PC-3 (cell line): ENCODE results near the gene MGA.

Source experiments
- CTCF ChIP-seq: fragments of 300-600 bp; sonication (generic); conservative IDR thresholded peaks from 2 replicates; pipeline ENCODE4 v1.5.1; 2017; ENCODE audit warnings: antibody characterized with exemption, low read depth, mild to moderate bottlenecking, low read length
- EZH2 ChIP-seq: fragments of 300-600 bp; sonication (generic); IDR thresholded peaks from one replicate; pipeline ENCODE4 v1.6.1; 2017; ENCODE audit warnings: antibody characterized with exemption, mild to moderate bottlenecking, low read length; ENCODE audit not compliant: unreplicated experiment
- EZH2phosphoT487 ChIP-seq: fragments of 300-600 bp; sonication (generic); IDR thresholded peaks from 2 replicates; pipeline ENCODE4 v1.6.1; 2018; ENCODE audit warnings: mild to moderate bottlenecking, antibody characterized with exemption, low read length, borderline replicate concordance

- TF ChIP-seq CTCF (no peak), EZH2 (no peak), EZH2phosphoT487 (no peak)
These were observed 119.5 kb downstream of the MGA start for GRCh38 chr15:41779662-41780157.
